Measurements from ENCODE around the gene ANKRD10. TPM values are rescaled to one million over a fixed set of nuclear protein-coding genes. Genes with fewer than 3 reads are reported as not detected.
A peak's percentile ranks its signal among the peaks of the same experiment; 100 is the strongest.

Gene ANKRD10
- total and polyA plus RNA-seq, 2 experiments from 2014 or later = 250 to 277 TPM

GRCh38 chr13:110875241-110875640 lies 39.6 kb downstream of the ANKRD10 start (continued):
- TF ChIP-seq ETS1 (IDR thresholded peaks at IDR 0.05) (no peak), EZH2phosphoT487 (IDR thresholded peaks at IDR 0.05; ENCODE audit: unreplicated experiment) (no peak), NANOG (IDR thresholded peaks at IDR 0.05; ENCODE audit: borderline replicate concordance) (no peak), CREB1 (CRISPR knock-in tag; IDR thresholded peaks at IDR 0.05; ENCODE audit: low read depth) (no peak), CTCF (conservative IDR thresholded peaks at IDR 0.05; ENCODE audit: low read depth in 2 of 2) (no peak), STAT1 (IDR thresholded peaks at IDR 0.05; ENCODE audit: unreplicated experiment) (no peak)

GRCh38 chr13:110874508-110874960 lies 40.3 kb downstream of the ANKRD10 start:
- TF ChIP-seq ZNF331 (CRISPR knock-in tag; IDR thresholded peaks at IDR 0.05; ENCODE audit: low read depth) (no peak), CTCF (conservative IDR thresholded peaks at IDR 0.05; ENCODE audit: low read depth in 2 of 2) (no peak), POLR2AphosphoS5 (IDR thresholded peaks at IDR 0.05; ENCODE audit: low read depth) (peak; percentile 43; the same call in 1 of the 2 replicates), EZH2phosphoT487 (IDR thresholded peaks at IDR 0.05; ENCODE audit: unreplicated experiment) (no peak)
- H3K27ac ChIP-seq (ENCODE audit: low read depth) = no peak overlapping the region
- H2AFZ ChIP-seq = peak overlapping the region; percentile 83; the same call in 1 of the 2 replicates
- no peaks in the 10 kb centered on the region for H4K20me1 ChIP-seq (replicated peaks; ENCODE audit: insufficient read depth)
- Mint-ChIP-seq H3K9me3 (no peaks in the 10 kb centered on the region), H3K27me3 (ENCODE audit: insufficient read depth, low read depth, poor library complexity) (peaks cover 2% of the 10 kb centered on the region), H3K4me1 (peaks cover 20% of the 10 kb centered on the region), H3K4me3 (peak overlapping the region; percentile 69), H3K27ac (no peak overlapping the region), H3K36me3 (ENCODE audit: low read depth) (peaks cover 3% of the 10 kb centered on the region; the same call in 1 of the 3 replicates)
- no peaks in the 10 kb centered on the region for H3K79me2 ChIP-seq (replicated peaks; ENCODE audit: insufficient read depth)
- H3K27me3 ChIP-seq (ENCODE audit: insufficient read depth) = no peaks in the 10 kb centered on the region
- DNase-seq (ENCODE audit: low spot score) (peak; percentile 93), ATAC-seq (peak; percentile 87)
- H3K4me1 ChIP-seq (ENCODE audit: insufficient read depth) = peaks cover 7% of the 10 kb centered on the region; the same call in 1 of the 2 replicates
- H3K9me2 ChIP-seq (ENCODE audit: insufficient read depth) = no peaks in the 10 kb centered on the region
- 0 out of 2 replicates have a peak, but pooled peaks cover 14% of the 10 kb centered on the region for H3F3A ChIP-seq (replicated peaks; ENCODE audit: low read depth)
- peak overlapping the region; percentile 56 for H3K4me3 ChIP-seq
- peak overlapping the region; percentile 76 for H3K4me2 ChIP-seq
- H3K36me3 ChIP-seq (ENCODE audit: insufficient read depth) = no peaks in the 10 kb centered on the region
